B cell (primary cell): ENCODE measurements around the gene NDEL1. TPM values are rescaled to one million over a fixed set of nuclear protein-coding genes. Genes with fewer than 3 reads are reported as not detected.

Experiments
- ATAC-seq: fragments of 200-7000 bp; cut with Tn5 transposase; one replicate; pipeline ENCODE4 v1.10.0; 2021; ENCODE audit warnings: low read depth, mild to moderate bottlenecking, moderate number of reproducible peaks, moderate library complexity
- CTCF ChIA-PET: fragments of 350-600 bp; sonication (Branson Sonifier 250); formaldehyde crosslinking; loops from one replicate; lab custom pipeline; 2021; ENCODE audit warnings: antibody characterized with exemption, inconsistent platforms; lab: Charles Lee
- POLR2A ChIA-PET: fragments of 350-600 bp; sonication (Branson Sonifier 250); formaldehyde crosslinking; loops from one replicate; lab custom pipeline; 2021; ENCODE audit warnings: antibody characterized with exemption; lab: Charles Lee
- DNase-seq: peaks from one replicate; pipeline ENCODE4 v3.0.0; 2013
- H2AFZ ChIP-seq: 2 replicates; pipeline ENCODE4 v1.6.1; 2012; ENCODE audit warnings: mild to moderate bottlenecking, low read depth, low read length; ENCODE audit not compliant: insufficient read depth, poor library complexity, severe bottlenecking
- H3K27ac ChIP-seq, 2 donors: 1 replicate in 1 of 2; 2 replicates in 1 of 2; pipeline ENCODE4 v1.5.1; 2012 to 2013; ENCODE audit warnings: low read length in 2 of 2, mild to moderate bottlenecking in 2 of 2, moderate library complexity in 1 of 2
- H3K27me3 ChIP-seq, 4 experiments: fragments of 200-600 bp in 1 of 4; sonication (generic) in 1 of 4; replicated peaks in 1 of 4; 1 replicate in 2 of 4; 2 replicates in 2 of 4; pipeline versions ENCODE4 v1.6.1 to v1.7.0; 2013 to 2016; ENCODE audit warnings: low read length in 3 of 4, mild to moderate bottlenecking in 2 of 4, mixed read lengths in 1 of 4, moderate library complexity in 1 of 4; ENCODE audit not compliant: insufficient read depth in 4 of 4, control insufficient read depth in 3 of 4; ENCODE audit errors: control extremely low read depth in 1 of 4
- H3K36me3 ChIP-seq, 2 experiments: replicated peaks in 1 of 2; 1 replicate in 1 of 2; 2 replicates in 1 of 2; pipeline versions ENCODE4 v1.6.1 to v1.7.1; 2013; ENCODE audit warnings: low read length in 1 of 2; ENCODE audit not compliant: insufficient read depth in 2 of 2, control insufficient read depth in 1 of 2; ENCODE audit errors: control extremely low read depth in 1 of 2, extremely low read depth in 1 of 2
- H3K4me1 ChIP-seq, 2 donors: fragments of 200-600 bp in 1 of 2; sonication (generic) in 1 of 2; 1 replicate in 1 of 2; 2 replicates in 1 of 2; pipeline versions ENCODE4 v1.5.1 to v1.6.1; 2013 to 2017; ENCODE audit warnings: low read length in 2 of 2; ENCODE audit not compliant: control insufficient read depth in 2 of 2, insufficient read depth in 2 of 2
- H3K4me2 ChIP-seq: replicated peaks from 2 replicates; pipeline ENCODE3; 2012; ENCODE audit warnings: mild to moderate bottlenecking, low read depth, low read length; ENCODE audit not compliant: poor library complexity, severe bottlenecking
- H3K4me3 ChIP-seq, 5 experiments: fragments of 200-600 bp in 1 of 5; sonication (generic) in 1 of 5; 1 replicate in 3 of 5; 2 replicates in 2 of 5; pipeline versions ENCODE4 v1.5.1 to v1.7.0; 2011 to 2016; ENCODE audit warnings: low read length in 4 of 5, mild to moderate bottlenecking in 4 of 5, low read depth in 2 of 5, control low read depth in 1 of 5, moderate library complexity in 1 of 5; ENCODE audit not compliant: insufficient read depth in 1 of 5; ENCODE audit errors: control extremely low read depth in 1 of 5, extremely low read depth in 1 of 5
- H3K79me2 ChIP-seq: fragments of 200-600 bp; sonication (generic); one replicate; pipeline ENCODE4 v1.6.0; 2016; ENCODE audit warnings: low read length; ENCODE audit not compliant: control insufficient read depth, insufficient read depth
- H3K9ac ChIP-seq: fragments of 200-600 bp; sonication (generic); 2 replicates; pipeline ENCODE4 v1.6.1; 2017; ENCODE audit warnings: mild to moderate bottlenecking, low read length, moderate library complexity
- H3K9me3 ChIP-seq, 3 donors: one replicate each; pipeline versions ENCODE4 v1.6.1 to v1.7.1; 2013; ENCODE audit warnings: low read length in 2 of 3; ENCODE audit not compliant: control insufficient read depth in 2 of 3, insufficient read depth in 1 of 3; ENCODE audit errors: control extremely low read depth in 1 of 3
- H4K20me1 ChIP-seq: 2 replicates; pipeline ENCODE4 v1.6.0; 2012; ENCODE audit warnings: mild to moderate bottlenecking, low read length; ENCODE audit not compliant: insufficient read depth, control insufficient read depth, poor library complexity, severe bottlenecking
- H3K27ac Mint-ChIP-seq: one replicate; pipeline ENCODE4 v1.8.0; 2021; ENCODE audit warnings: mixed read lengths
- H3K27me3 Mint-ChIP-seq: one replicate; pipeline ENCODE4 v1.8.0; 2021; ENCODE audit warnings: mixed read lengths
- H3K4me1 Mint-ChIP-seq: one replicate; pipeline ENCODE4 v1.8.0; 2021; ENCODE audit warnings: mixed read lengths
- H3K4me3 Mint-ChIP-seq: one replicate; pipeline ENCODE4 v1.8.0; 2021; ENCODE audit warnings: mixed read lengths
- H3K9me3 Mint-ChIP-seq: one replicate; pipeline ENCODE4 v1.8.0; 2022; ENCODE audit warnings: mixed read lengths; ENCODE audit not compliant: insufficient read depth
- EZH2 ChIP-seq: IDR thresholded peaks from 2 replicates; pipeline ENCODE4 v1.6.1; 2012; ENCODE audit warnings: borderline replicate concordance, low read depth, mild to moderate bottlenecking, moderate library complexity, low read length; ENCODE audit not compliant: insufficient read depth, poor library complexity, severe bottlenecking
- WGBS: methylation state at CpG from one replicate; pipeline ENCODE4 v1.1.5; 2013; ENCODE audit warnings: missing lambda C conversion rate; ENCODE audit not compliant: insufficient coverage; 5-methylcytosine and 5-hydroxymethylcytosine counted together
- intact Hi-C: fragments of 100-400 bp; cut with micrococcal nuclease; formaldehyde crosslinking; loops from one replicate; pipeline ENCODE4 v1.10.0; 2022
- polyA plus RNA-seq: library from polyadenylated mRNA; depleted of rRNA; stranded (reverse); fragments of >200 nt; gene quantifications from 2 replicates; pipeline ENCODE4 v1.2.3, GENCODE V29; 2012
- total RNA-seq, 2 donors: library from RNA; stranded (reverse); fragments of 120-200 nt in 1 of 2; gene quantifications; 1 replicate in 1 of 2; 2 replicates in 1 of 2; pipeline versions ENCODE4 v1.2.3 to v1.2.4, GENCODE V29; 2013 to 2022
- TF ChIP-seq, protein P1 (sequence below): fragments of 200-600 bp; IDR thresholded peaks from one replicate; pipeline ENCODE4 v1.8.0; 2022; ENCODE audit warnings: antibody characterized with exemption, mild to moderate bottlenecking

The NDEL1 gene
- total and polyA plus RNA-seq, 2 donors (not counting 1 experiment from before 2014, with no cell fraction given): 30.2 to 108 TPM

DNA sequence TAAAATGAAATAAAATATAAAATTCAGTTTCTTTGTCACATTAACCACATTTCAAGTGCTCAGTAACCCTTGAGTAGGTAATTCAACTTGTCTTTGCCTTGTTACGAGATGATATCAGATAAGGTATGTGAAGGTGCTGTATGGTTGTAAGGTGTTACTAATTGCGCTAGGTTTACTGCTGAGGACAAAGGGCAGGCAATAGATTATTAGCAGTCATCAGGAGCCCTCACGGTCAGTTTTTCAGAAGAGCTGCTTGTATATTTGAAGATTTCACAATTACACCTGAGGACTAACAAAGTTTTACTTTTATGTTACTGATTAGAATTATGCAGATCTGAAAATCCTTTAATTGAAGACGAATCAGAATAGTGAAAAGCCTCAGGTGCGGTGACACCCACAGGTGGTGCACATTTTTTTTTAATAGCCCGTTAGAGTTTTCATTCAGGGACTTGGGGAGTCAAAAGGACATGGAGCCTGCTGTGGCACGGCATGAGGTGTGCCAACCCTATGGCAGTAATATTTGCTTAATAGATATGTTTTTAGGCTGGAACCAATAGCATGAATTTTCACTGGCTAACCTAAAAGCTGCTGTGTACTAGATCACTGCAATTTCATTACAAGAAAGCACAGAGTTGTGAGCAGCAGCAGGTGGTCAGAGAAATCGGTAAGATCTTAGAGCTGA, 16.4 kb downstream of the NDEL1 start:
- intact Hi-C loops: no loop called here
- Histone ChIP-seq H3K79me2 (peaks cover 5% of the 10 kb centered on the region), H4K20me1 (peaks cover 19% of the 10 kb centered on the region), H3K27me3 (no peaks in the 10 kb centered on the region), H3K4me3 (no peak overlapping the region), H2AFZ (no peak overlapping the region), H3K4me1 (no peaks in the 10 kb centered on the region), H3K27ac (no peak overlapping the region), H3K36me3 (peaks cover 14 to 72% of the 10 kb centered on the region in 2 experiments), H3K9me3 (no peaks in the 10 kb centered on the region), H3K9ac (no peak overlapping the region), H3K4me2 (no peak overlapping the region)
- no peak for ATAC-seq
- Mint-ChIP-seq H3K27me3 (no peaks in the 10 kb centered on the region), H3K27ac (no peak overlapping the region), H3K4me3 (no peak overlapping the region), H3K9me3 (no peaks in the 10 kb centered on the region), H3K4me1 (no peaks in the 10 kb centered on the region)
- TF ChIP-seq EZH2: no peak
- TF ChIP-seq, protein P1, sequence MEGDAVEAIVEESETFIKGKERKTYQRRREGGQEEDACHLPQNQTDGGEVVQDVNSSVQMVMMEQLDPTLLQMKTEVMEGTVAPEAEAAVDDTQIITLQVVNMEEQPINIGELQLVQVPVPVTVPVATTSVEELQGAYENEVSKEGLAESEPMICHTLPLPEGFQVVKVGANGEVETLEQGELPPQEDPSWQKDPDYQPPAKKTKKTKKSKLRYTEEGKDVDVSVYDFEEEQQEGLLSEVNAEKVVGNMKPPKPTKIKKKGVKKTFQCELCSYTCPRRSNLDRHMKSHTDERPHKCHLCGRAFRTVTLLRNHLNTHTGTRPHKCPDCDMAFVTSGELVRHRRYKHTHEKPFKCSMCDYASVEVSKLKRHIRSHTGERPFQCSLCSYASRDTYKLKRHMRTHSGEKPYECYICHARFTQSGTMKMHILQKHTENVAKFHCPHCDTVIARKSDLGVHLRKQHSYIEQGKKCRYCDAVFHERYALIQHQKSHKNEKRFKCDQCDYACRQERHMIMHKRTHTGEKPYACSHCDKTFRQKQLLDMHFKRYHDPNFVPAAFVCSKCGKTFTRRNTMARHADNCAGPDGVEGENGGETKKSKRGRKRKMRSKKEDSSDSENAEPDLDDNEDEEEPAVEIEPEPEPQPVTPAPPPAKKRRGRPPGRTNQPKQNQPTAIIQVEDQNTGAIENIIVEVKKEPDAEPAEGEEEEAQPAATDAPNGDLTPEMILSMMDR: no peak
- POLR2A ChIA-PET: no interaction called here
- no peak for DNase-seq
- CTCF ChIA-PET: no interaction called here
- 100% methylated on average over 4 of the region's 8 CpGs for WGBS

DNA sequence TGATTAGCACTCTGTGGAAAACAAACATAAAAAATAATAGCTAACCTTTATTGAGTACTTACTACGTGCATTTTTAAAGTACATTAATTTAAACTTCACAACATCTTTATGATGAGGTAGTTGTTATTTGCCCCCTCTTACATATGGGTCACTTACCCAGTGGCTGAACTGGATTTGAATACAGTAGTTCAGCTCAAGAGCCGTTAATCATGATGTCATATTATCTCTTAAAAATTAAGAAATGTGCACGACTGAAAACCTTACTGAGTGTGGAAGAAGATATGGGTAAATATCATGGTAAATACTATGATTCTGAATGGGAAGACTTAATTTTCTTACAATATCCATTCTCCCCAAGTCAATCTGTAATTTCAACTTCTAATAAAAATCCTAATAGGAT, 17.6 kb downstream of the NDEL1 start:
- Histone ChIP-seq H3K36me3 (peaks cover 16 to 76% of the 10 kb centered on the region in 2 experiments), H3K79me2 (peaks cover 4% of the 10 kb centered on the region), H4K20me1 (peaks cover 9% of the 10 kb centered on the region), H2AFZ (no peak overlapping the region), H3K4me3 (no peak overlapping the region), H3K27me3 (no peaks in the 10 kb centered on the region), H3K27ac (no peak overlapping the region), H3K9ac (no peak overlapping the region), H3K4me2 (no peak overlapping the region), H3K4me1 (no peaks in the 10 kb centered on the region), H3K9me3 (no peaks in the 10 kb centered on the region)
- H3K27ac Mint-ChIP-seq: no peak overlapping the region
- POLR2A ChIA-PET: no interaction called here
- H3K9me3 Mint-ChIP-seq: no peaks in the 10 kb centered on the region
- CTCF ChIA-PET: no interaction called here
- no peaks in the 10 kb centered on the region for H3K27me3 Mint-ChIP-seq
- no peak for DNase-seq
- no CpG with 5 or more reads among the region's 3 CpGs for WGBS
- no peak for ATAC-seq
- H3K4me1 Mint-ChIP-seq: no peaks in the 10 kb centered on the region
- H3K4me3 Mint-ChIP-seq: no peak overlapping the region
- no peak for TF ChIP-seq EZH2
- TF ChIP-seq, protein P1: no peak
- intact Hi-C loops: no loop called here
